Measurements from ENCODE around the gene DEFB113. TPM values are rescaled to one million over a fixed set of nuclear protein-coding genes. Genes with fewer than 3 reads are reported as not detected.

DEFB113 gene
- polyA plus RNA-seq, 1 donor (not counting 4 experiments of a cell fraction or from before 2014, with no cell fraction given) = not detected

DNA sequence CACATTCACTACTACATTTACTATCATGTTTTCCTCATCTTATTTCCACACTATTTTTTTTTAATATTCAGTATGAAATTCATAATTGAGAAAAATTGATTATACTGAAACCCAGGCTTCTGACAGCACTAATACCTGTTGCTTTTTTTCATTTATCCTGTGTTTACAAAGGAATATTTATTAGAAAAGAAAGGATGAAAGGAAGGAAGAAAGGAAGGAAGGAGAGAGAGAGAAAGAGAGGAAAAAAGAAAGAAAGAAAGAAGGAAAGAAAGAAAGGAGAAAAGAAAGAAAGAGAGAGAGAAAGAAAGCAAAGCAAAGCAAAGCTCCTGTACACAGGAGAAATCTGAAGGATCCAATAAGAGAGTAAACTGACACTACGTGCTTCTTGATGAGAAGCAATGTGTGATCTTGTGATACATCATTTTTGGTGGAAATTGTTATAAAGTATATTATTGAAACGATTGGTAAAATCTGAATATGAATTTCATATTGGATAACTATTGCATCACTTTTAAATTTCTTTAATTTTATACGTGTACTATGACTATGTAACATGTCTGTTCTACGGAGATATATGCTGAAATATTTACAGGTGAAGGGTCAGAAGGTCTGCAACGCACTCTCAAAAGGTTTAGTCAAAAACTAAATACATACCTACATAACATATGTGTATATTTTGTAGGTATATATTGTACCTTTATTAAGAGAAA lies 49.3 kb downstream of the DEFB113 start:
- no peaks in the 10 kb centered on the region for H3K36me3 ChIP-seq (ENCODE audit: control insufficient read depth in 2 of 2, extremely low read depth in 1 of 2, insufficient read depth in 2 of 2, low read length in 2 of 2)
- no peak overlapping the region for H3K4me3 ChIP-seq (ENCODE audit: control insufficient read depth in 2 of 3, extremely low read depth in 1 of 3, insufficient read depth in 2 of 3, low read depth in 1 of 3, low read length in 3 of 3)
- no peak overlapping the region for H3K27ac ChIP-seq (ENCODE audit: control insufficient read depth, insufficient read depth, low read length)
- no peaks in the 10 kb centered on the region for H3K79me2 ChIP-seq (ENCODE audit: control insufficient read depth, insufficient read depth, low read length)
- DNase-seq (ENCODE audit: low read depth, low spot score) (no peak), FAIRE-seq (no peak)
- H3K27me3 ChIP-seq (ENCODE audit: control insufficient read depth, extremely low read depth, insufficient read depth, low read length) = no peaks in the 10 kb centered on the region
- no peaks in the 10 kb centered on the region for H4K20me1 ChIP-seq (ENCODE audit: control insufficient read depth, extremely low read depth, insufficient read depth, low read length)
- no peaks in the 10 kb centered on the region for H3K9me1 ChIP-seq (ENCODE audit: control insufficient read depth, extremely low read depth, insufficient read depth, low read length)
- no peak overlapping the region for H2AFZ ChIP-seq (ENCODE audit: control insufficient read depth, low read length)
- no peak for TF ChIP-seq CTCF (optimal IDR thresholded peaks at IDR 0.05 in 1 of 3, IDR thresholded peaks at IDR 0.05 in 1 of 3, conservative IDR thresholded peaks at IDR 0.05 in 1 of 3; ENCODE audit: extremely low read depth in 1 of 3, insufficient read depth in 2 of 3, low read length in 3 of 3)
- no peaks in the 10 kb centered on the region for H3K4me1 ChIP-seq (ENCODE audit: control insufficient read depth, extremely low read depth, insufficient read depth, low read length)
- H3K9ac ChIP-seq (ENCODE audit: control insufficient read depth, extremely low read depth, insufficient read depth, low read length) = no peak overlapping the region
- H3K4me2 ChIP-seq (ENCODE audit: control insufficient read depth, extremely low read depth, insufficient read depth, low read depth, low read length) = no peak overlapping the region
- H3K9me3 ChIP-seq (ENCODE audit: control insufficient read depth, low read depth, low read length) = no peaks in the 10 kb centered on the region
- dilution Hi-C loops (cut with MboI; ENCODE audit: extremely low pct_ligation_motif_present, low sequenced_read_pairs) = no loop called here

DNA sequence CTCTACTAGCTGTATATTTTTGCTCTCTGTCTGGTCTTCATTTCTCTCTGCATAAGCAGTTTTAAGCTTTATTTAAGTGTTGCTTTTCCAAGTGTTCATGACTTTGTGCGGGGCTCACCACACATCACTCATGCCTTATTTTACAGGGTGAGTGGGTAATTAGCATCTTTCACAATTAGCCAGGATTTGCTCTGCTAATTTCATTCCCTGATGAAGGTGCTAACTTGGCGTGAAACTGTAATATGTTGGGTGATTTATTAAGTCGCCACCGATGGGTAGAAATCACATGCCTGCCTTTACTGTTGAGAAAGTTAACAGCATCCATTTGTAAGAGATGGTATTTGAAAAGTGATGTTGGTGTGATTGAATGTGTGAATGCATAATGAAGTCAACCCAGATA lies 50.2 kb downstream of the DEFB113 start:
- TF ChIP-seq EZH2 (IDR thresholded peaks at IDR 0.05; ENCODE audit: low read length) (no peak), CTCF (optimal IDR thresholded peaks at IDR 0.05 in 1 of 3, IDR thresholded peaks at IDR 0.05 in 1 of 3, conservative IDR thresholded peaks at IDR 0.05 in 1 of 3; ENCODE audit: extremely low read depth in 1 of 3, insufficient read depth in 2 of 3, low read length in 3 of 3) (no peak)
- Histone ChIP-seq H3K9me1 (ENCODE audit: control insufficient read depth, extremely low read depth, insufficient read depth, low read length) (no peaks in the 10 kb centered on the region), H3K9me3 (ENCODE audit: control insufficient read depth, low read depth, low read length) (no peaks in the 10 kb centered on the region), H3K4me1 (ENCODE audit: control insufficient read depth, extremely low read depth, insufficient read depth, low read length) (no peaks in the 10 kb centered on the region), H3K79me2 (ENCODE audit: control insufficient read depth, insufficient read depth, low read length) (no peaks in the 10 kb centered on the region), H3K9ac (ENCODE audit: control insufficient read depth, extremely low read depth, insufficient read depth, low read length) (no peak overlapping the region), H3K4me3 (ENCODE audit: control insufficient read depth in 2 of 3, extremely low read depth in 1 of 3, insufficient read depth in 2 of 3, low read depth in 1 of 3, low read length in 3 of 3) (no peak overlapping the region), H3K27me3 (ENCODE audit: control insufficient read depth, extremely low read depth, insufficient read depth, low read length) (no peaks in the 10 kb centered on the region), H3K4me2 (ENCODE audit: control insufficient read depth, extremely low read depth, insufficient read depth, low read depth, low read length) (no peak overlapping the region), H3K36me3 (ENCODE audit: control insufficient read depth in 2 of 2, extremely low read depth in 1 of 2, insufficient read depth in 2 of 2, low read length in 2 of 2) (no peaks in the 10 kb centered on the region), H3K27ac (ENCODE audit: control insufficient read depth, insufficient read depth, low read length) (no peak overlapping the region), H4K20me1 (ENCODE audit: control insufficient read depth, extremely low read depth, insufficient read depth, low read length) (no peaks in the 10 kb centered on the region), H2AFZ (ENCODE audit: control insufficient read depth, low read length) (no peak overlapping the region)
- no peak for DNase-seq (ENCODE audit: low read depth, low spot score)
- dilution Hi-C loops (cut with MboI; ENCODE audit: extremely low pct_ligation_motif_present, low sequenced_read_pairs) = no loop called here
- FAIRE-seq = no peak
